ENCODE data around the gene ATM. TPM values are rescaled to one million over a fixed set of nuclear protein-coding genes. Genes with fewer than 3 reads are reported as not detected.
"Not testable (repeated sequence)": the region's sequence is repeated elsewhere in the genome, so short reads cannot be mapped to it uniquely, and the experiment has no call there.

Gene ATM
- total RNA-seq, 4 donors from 2014 or later = 18.4 to 44.9 (median 33.3) TPM

DNA sequence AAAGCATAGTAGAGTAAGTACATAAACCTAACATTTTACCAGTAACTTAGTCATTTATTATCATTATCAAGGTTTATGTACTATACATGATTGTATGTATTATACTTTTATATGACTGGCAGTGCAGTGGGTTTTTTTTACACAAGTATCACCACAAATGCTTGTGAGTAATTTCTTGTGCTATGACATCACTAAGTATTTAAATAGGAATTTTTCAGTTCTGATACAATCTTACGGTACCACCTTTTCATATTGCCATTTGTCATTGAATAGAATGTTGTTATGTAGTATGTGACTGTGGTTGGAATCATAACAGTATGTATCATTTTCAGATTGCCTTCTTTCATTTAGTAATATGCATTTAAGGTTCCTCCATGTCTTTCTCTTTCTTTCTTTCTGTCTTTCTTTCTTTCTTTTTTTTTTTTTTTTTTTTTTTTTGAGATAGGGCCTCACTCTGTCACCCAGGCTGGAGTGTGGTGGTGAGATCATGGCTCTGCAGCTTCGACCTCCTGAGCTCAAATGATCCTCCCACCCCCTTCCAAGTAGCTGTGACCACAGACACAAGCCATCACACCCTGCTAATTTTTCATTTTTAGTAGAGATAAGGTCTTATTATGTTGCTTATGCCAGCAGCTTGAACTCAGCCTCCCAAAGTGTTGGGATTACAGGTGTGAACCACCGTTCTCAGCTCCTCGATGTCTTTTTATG is 18.6 kb downstream of the ATM start:
- intact Hi-C loops (cut with DNase I; ENCODE audit: low total_unique reads) = no loop called here
- WGBS, 2 donors = 93 to 98% methylated on average over 4 of the region's 4 CpGs
- TF ChIP-seq, protein P1, sequence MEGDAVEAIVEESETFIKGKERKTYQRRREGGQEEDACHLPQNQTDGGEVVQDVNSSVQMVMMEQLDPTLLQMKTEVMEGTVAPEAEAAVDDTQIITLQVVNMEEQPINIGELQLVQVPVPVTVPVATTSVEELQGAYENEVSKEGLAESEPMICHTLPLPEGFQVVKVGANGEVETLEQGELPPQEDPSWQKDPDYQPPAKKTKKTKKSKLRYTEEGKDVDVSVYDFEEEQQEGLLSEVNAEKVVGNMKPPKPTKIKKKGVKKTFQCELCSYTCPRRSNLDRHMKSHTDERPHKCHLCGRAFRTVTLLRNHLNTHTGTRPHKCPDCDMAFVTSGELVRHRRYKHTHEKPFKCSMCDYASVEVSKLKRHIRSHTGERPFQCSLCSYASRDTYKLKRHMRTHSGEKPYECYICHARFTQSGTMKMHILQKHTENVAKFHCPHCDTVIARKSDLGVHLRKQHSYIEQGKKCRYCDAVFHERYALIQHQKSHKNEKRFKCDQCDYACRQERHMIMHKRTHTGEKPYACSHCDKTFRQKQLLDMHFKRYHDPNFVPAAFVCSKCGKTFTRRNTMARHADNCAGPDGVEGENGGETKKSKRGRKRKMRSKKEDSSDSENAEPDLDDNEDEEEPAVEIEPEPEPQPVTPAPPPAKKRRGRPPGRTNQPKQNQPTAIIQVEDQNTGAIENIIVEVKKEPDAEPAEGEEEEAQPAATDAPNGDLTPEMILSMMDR (IDR thresholded peaks at IDR 0.05) = no peak
- no peak for TF ChIP-seq POLR2A (IDR thresholded peaks at IDR 0.05)
- no peak overlapping the region for H3K4me3 ChIP-seq (ENCODE audit: low read depth, poor library complexity, severe bottlenecking)
- DNase-seq (ENCODE audit: low spot score in 2 of 2) = no peak

DNA sequence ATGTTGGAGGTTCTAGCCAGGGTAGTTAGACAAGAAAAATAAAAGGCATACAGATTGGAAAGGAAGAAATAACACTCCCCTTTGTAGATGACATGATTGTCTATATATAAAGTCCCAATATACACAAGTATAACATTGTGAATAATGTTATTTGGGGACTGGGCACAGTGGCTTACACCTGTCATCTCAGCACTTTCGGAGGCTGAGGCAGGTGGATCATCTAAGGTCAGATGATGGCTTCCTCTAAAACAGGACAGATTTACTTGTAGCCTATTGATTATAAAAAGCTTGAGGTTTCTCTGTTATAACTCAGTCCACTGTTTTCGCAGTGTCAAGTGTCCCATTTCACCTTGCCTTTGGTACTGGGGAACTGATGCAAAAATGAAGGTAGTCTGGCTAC is 19.6 kb downstream of the ATM start:
- DNase-seq (ENCODE audit: low spot score in 2 of 2) = no peak
- 91 to 100% methylated on average over 2 of the region's 2 CpGs for WGBS, 2 donors
- H3K4me3 ChIP-seq (ENCODE audit: low read depth, poor library complexity, severe bottlenecking) = no peak overlapping the region
- intact Hi-C loops (cut with DNase I; ENCODE audit: low total_unique reads) = no loop called here
- TF ChIP-seq, protein P1 (IDR thresholded peaks at IDR 0.05) = no peak
- no peak for TF ChIP-seq POLR2A (IDR thresholded peaks at IDR 0.05)

DNA sequence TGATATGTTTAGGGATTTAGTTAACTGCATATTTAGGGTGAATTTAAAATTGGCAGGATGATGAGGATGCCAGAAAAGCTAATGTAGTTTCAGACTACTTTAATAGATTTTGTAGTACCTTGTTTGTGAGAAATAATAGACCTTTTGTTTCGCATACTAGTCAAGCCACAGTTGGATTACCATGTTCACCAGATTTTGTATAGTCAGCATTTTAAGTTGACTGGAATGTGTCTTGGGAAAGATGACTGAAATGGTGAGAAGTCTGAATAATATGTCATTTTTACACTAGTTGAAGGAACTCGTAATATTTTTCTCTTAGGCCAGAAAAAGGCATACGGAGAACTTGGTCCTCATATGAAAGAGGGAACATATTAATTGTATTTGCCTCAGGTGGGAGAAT is 23.4 kb downstream of the ATM start:
- 63 to 97% methylated on average over 3 of the region's 3 CpGs for WGBS, 2 donors

DNA sequence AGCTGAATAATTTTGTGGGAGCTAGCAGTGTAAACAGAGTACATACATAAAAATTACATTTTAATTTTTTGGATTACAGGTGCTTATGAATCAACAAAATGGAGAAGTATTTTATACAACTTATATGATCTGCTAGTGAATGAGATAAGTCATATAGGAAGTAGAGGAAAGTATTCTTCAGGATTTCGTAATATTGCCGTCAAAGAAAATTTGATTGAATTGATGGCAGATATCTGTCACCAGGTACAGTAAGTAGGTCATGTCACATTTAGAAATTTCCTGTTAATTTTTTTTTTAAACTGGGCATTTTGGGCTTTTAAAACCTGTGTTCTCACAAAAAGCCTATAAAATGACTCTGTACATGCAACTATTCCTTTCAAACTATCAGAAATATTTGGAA is 24.0 kb downstream of the ATM start:
- no peak overlapping the region for H3K4me3 ChIP-seq (ENCODE audit: low read depth, poor library complexity, severe bottlenecking)
- intact Hi-C loops (cut with DNase I; ENCODE audit: low total_unique reads) = no loop called here
- no peak for DNase-seq (ENCODE audit: low spot score in 2 of 2)
- WGBS, 2 donors = 83 to 87% methylated on average over 2 of the region's 2 CpGs
- TF ChIP-seq POLR2A (IDR thresholded peaks at IDR 0.05) = no peak
- TF ChIP-seq, protein P1 (IDR thresholded peaks at IDR 0.05) = no peak

More for the DNA sequence above, 23.4 kb downstream of the ATM start:
- TF ChIP-seq POLR2A (IDR thresholded peaks at IDR 0.05) = no peak
- TF ChIP-seq, protein P1 (IDR thresholded peaks at IDR 0.05) = no peak
- intact Hi-C loops (cut with DNase I; ENCODE audit: low total_unique reads) = no loop called here
- DNase-seq (ENCODE audit: low spot score in 2 of 2) = no peak
- no peak overlapping the region for H3K4me3 ChIP-seq (ENCODE audit: low read depth, poor library complexity, severe bottlenecking)

DNA sequence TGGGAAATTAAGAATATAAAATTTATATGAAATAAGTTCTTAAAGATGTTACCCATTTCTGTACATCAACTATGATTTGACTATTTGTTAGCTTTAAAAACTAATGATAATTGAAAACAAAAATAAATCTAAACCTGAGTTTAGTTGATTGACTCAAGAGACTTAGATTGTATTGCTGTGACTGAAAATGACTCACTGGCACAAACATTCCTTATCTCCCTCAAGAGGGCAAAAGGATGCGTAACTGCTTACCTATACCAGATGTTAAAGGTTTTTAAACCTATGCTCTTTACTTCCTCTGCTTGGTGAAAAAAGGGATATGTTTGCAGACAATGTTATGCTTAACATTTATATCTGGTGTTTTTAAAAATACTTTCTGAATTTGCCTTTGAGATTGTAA is 30.3 kb downstream of the ATM start:
- intact Hi-C loops (cut with DNase I; ENCODE audit: low total_unique reads) = no loop called here
- H3K4me3 ChIP-seq (ENCODE audit: low read depth, poor library complexity, severe bottlenecking) = no peak overlapping the region
- 90 to 96% methylated on average over 1 of the region's 1 CpG for WGBS, 2 donors
- DNase-seq (ENCODE audit: low spot score in 2 of 2) = no peak
- TF ChIP-seq, protein P1 (IDR thresholded peaks at IDR 0.05) = no peak
- no peak for TF ChIP-seq POLR2A (IDR thresholded peaks at IDR 0.05)

DNA sequence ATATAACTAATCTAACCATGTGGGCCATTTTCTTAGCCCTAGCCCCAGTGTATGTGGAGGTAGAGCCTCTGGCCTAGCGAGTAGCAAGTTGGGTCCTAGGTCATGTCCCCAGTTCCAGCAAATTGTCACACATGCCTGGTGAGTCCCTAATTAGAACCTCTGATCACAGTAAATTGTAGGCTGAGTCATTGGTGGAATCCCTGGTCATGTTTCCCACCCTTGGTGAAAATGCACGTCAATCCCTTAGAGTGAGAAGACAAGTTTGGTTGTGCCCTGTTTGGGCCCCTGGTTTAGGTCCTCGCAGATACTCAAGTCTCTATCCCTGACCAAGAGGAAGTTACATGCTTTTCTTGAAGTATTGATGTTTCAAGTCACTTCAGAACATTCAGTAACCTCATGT is 46.7 kb downstream of the ATM start:
- WGBS, 2 donors = 92 to 96% methylated on average over 3 of the region's 3 CpGs
- no peak for DNase-seq (ENCODE audit: low spot score in 2 of 2)
- no peak overlapping the region for H3K4me3 ChIP-seq (ENCODE audit: low read depth, poor library complexity, severe bottlenecking)
- intact Hi-C loops (cut with DNase I; ENCODE audit: low total_unique reads) = no loop called here
- TF ChIP-seq POLR2A (IDR thresholded peaks at IDR 0.05) = no peak
- TF ChIP-seq, protein P1 (IDR thresholded peaks at IDR 0.05) = no peak

DNA sequence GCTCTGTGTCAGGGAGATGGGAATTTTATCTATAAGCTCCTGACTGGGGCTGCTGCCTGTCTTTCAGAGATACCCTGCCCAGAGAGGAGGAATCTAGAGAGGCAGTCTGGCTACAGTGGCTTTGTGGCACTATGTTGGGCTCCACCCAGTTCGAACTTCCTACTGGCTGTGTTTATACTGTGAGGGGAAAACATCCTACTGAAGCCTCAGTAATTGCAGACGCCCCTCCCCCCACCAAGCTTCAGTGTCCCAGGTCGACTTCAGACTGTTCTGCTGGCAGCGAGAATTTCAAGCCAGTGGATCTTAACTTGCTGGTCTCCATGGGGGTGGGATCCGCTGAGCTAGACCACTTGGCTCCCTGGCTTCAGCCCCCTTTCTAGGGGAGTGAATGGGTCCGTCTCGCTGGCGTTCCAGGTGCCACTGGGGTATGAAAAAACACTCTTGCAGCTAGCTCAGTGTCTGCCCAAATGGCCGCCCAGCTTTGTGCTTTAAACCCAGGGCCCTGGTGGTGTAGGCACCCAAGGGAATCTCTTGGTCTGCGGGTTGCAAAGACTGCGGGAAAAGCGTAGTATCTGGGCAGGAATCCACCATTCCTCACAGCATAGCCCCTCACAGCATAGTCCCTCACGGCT is 54.2 kb downstream of the ATM start:
- DNase-seq (ENCODE audit: low spot score in 2 of 2); H3K4me3 ChIP-seq (ENCODE audit: low read depth, poor library complexity, severe bottlenecking); intact Hi-C loops (cut with DNase I; ENCODE audit: low total_unique reads): not testable (repeated sequence)
- 92 to 95% methylated on average over 13 of the region's 13 CpGs for WGBS, 2 donors
